H1 (cell line): ENCODE data around the gene NKAIN4.

Source experiments
- CTCF ChIP-seq, 3 experiments: IDR thresholded peaks; 1 replicate in 2 of 3; 2 replicates in 1 of 3; pipeline versions ENCODE4 v1.5.1 to v1.6.1; 2011; ENCODE audit warnings: low read length in 3 of 3, mild to moderate bottlenecking in 3 of 3, inconsistent platforms in 2 of 3, low read depth in 1 of 3, moderate library complexity in 1 of 3; ENCODE audit not compliant: insufficient read depth in 1 of 3; ENCODE audit errors: control extremely low read depth in 1 of 3
- EP300 ChIP-seq, 2 experiments: IDR thresholded peaks; 1 replicate in 1 of 2; 2 replicates in 1 of 2; pipeline ENCODE4 v1.6.1; 2011 to 2012; ENCODE audit warnings: low read depth in 2 of 2, low read length in 2 of 2, mild to moderate bottlenecking in 2 of 2, borderline replicate concordance in 1 of 2, inconsistent platforms in 1 of 2, moderate library complexity in 1 of 2
- ZNF274 ChIP-seq: IDR thresholded peaks from 2 replicates; pipeline ENCODE4 v1.7.0; 2012; ENCODE audit warnings: low read length, borderline replicate concordance; ENCODE audit errors: extremely low read depth

GRCh38 chr20:63228806-63229205 lies 25.5 kb downstream of the NKAIN4 start:
- TF ChIP-seq EP300 (IDR thresholded peaks at IDR 0.05; ENCODE audit: borderline replicate concordance in 1 of 2, low read depth in 2 of 2, low read length in 2 of 2) (no peak), ZNF274 (no peak), CTCF (IDR thresholded peaks at IDR 0.05; ENCODE audit: control extremely low read depth in 1 of 3, insufficient read depth in 1 of 3, low read depth in 1 of 3, low read length in 3 of 3) (peak in 1 of 3 experiments; percentile 18; a peak in 2 of 4 replicates)
